Measurements from ENCODE around the gene USF1.
"Not testable (repeated sequence)": the region's sequence is repeated elsewhere in the genome, so short reads cannot be mapped to it uniquely, and the experiment has no call there.

The USF1 gene

DNA sequence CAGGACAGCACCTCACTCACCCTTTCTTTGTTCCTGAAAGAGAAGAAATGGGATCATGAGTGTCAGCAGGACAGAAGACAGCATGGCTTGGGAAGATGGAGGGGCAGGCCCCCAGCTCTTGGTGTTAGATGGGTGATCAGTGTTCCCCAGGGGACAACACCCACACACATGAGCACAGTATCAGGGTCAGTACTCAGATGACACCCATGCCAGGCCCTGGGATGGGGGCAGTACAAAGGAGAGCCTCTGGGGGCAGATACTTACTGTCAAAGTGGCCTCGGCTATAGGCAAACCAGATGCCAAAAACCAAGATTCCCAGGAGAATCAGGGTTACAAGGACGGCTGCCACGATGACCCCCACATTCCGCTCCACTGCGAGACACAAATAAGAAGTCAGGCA, 46.4 kb downstream of the USF1 start:
- DNase-seq: no peak
- intact Hi-C loops (cut with DNase I): loop anchor here (5.0 kb wide), 1 partner anchor 98 kb away; the partner anchor contains the start of gene KLHDC9

- peak in 6 of 10 donors; percentile 37 to 92 (median 42) for DNase-seq
- intact Hi-C loops (cut with DNase I): loop anchor here (5.0 kb wide), 1 partner anchor 100 kb away; the partner anchor contains the start of gene KLHDC9
Measured at GRCh38 chr1:160997323-160998038, 48.3 kb downstream of the USF1 start.

GRCh38 chr1:160996178-160996577, 49.6 kb downstream of the USF1 start:
- intact Hi-C loops (cut with DNase I): loop anchor here (5.0 kb wide), 1 partner anchor 101 kb away; the partner anchor contains the start of gene KLHDC9

DNA sequence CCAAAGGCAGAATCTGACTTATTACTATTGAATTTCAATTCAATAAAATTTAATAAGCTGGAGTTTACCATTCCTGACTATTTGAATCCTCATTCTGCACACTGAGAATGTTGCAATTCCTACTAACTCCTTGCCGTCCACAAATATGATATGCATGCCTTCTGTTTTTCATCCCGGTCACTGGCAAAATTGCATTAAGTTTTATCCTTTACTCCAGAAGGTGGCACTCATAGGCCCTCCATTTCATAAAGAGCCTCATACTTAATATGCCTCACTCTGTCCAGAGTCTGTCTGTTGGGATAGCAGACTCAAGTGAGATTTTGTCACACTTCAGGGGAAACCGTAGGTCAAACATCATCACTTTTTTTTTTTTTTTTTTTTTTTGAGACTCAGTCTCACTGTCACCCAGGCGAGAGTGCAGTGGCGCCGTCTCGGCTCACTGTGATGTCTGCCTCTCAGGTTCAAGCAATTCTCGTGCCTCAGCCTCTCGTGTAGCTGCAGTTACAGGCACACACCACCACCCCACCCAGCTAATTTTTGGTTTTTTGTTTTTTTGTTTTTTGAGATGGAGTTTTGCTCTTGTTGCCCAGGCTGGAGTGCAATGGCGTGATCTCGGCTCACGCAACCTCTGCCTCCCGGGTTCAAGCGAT, 52.1 kb downstream of the USF1 start:
- intact Hi-C loops (cut with DNase I): no loop called here

More at GRCh38 chr1:160996178-160996577, 49.6 kb downstream of the USF1 start:
- no peak for DNase-seq

DNA sequence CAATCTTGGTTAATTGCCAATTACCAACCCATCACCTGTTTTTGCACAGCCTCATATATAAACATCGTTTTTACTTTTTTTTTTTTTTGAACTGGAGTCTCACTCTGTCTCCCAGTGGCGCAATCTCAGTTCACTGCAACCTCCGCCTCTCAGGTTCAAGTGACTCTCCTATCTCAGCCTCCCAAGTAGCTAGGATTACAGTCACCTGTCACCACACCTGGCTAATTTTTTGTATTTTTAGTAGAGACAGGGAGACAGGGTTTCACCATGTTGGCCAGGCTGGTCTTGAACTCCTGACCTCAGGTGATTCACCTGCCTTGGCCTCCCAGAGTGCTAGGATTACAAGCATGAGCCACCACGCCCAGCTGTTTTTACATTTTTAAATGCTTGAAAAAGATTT, 53.7 kb downstream of the USF1 start:
- intact Hi-C loops (cut with DNase I); DNase-seq: not testable (repeated sequence)

More for the DNA sequence above, 52.1 kb downstream of the USF1 start:
- no peak for DNase-seq

All from posterior cingulate gyrus (tissue), 11 donors.